Activated T-helper 2 cell treated with anti-CD3 and anti-CD28 coated beads, Interferon-gamma antibody, Interleukin-2, Interleukin-4, amounts not matched to agents 10 μg/mL and 5 μg/mL and 100 μg/mL, durations not matched to agents 14 hours and 24 hours and 36 hours (primary cell): ENCODE data around the gene GDPD4. TPM values are rescaled to one million over a fixed set of nuclear protein-coding genes. Genes with fewer than 3 reads are reported as not detected.

ENCODE experiments used
- DNase-seq: peaks from one replicate; pipeline ENCODE4 v3.0.0; 2021; ENCODE audit warnings: low spot score
- H3K27ac Mint-ChIP-seq: one replicate; pipeline ENCODE4 v1.8.0; 2021; ENCODE audit warnings: mixed read lengths
- H3K27me3 Mint-ChIP-seq: one replicate; pipeline ENCODE4 v1.8.0; 2021; ENCODE audit warnings: low read depth, mixed read lengths
- H3K36me3 Mint-ChIP-seq: one replicate; pipeline ENCODE4 v1.8.0; 2021; ENCODE audit warnings: low read depth, mixed read lengths
- H3K4me1 Mint-ChIP-seq: one replicate; pipeline ENCODE4 v1.8.0; 2021; ENCODE audit warnings: low read depth, mixed read lengths
- H3K4me3 Mint-ChIP-seq: one replicate; pipeline ENCODE4 v1.8.0; 2021; ENCODE audit warnings: low read depth, mild to moderate bottlenecking, moderate library complexity, mixed read lengths
- H3K9me3 Mint-ChIP-seq: one replicate; pipeline ENCODE4 v1.8.0; 2021; ENCODE audit warnings: mixed read lengths
- intact Hi-C: fragments of 100-400 bp; cut with micrococcal nuclease; formaldehyde crosslinking; loops from one replicate; pipeline ENCODE4 v1.15.1; 2023
- total RNA-seq: library from RNA; stranded (reverse); gene quantifications from 2 replicates; pipeline ENCODE4 v1.2.3, GENCODE V29; 2022

GDPD4 gene
- total RNA-seq, 1 donor from 2014 or later: not detected

GRCh38 chr11:77215106-77215505 is 86.4 kb downstream of the GDPD4 start:
- DNase-seq: no peak
- Mint-ChIP-seq H3K4me1 (no peaks in the 10 kb centered on the region), H3K36me3 (no peaks in the 10 kb centered on the region), H3K4me3 (no peak overlapping the region), H3K27me3 (peaks cover 11% of the 10 kb centered on the region), H3K9me3 (no peaks in the 10 kb centered on the region), H3K27ac (no peak overlapping the region)
- intact Hi-C loops: no loop called here

- peaks cover 5% of the 10 kb centered on the region for H3K27me3 Mint-ChIP-seq
- H3K9me3 Mint-ChIP-seq: no peaks in the 10 kb centered on the region
- no peaks in the 10 kb centered on the region for H3K4me1 Mint-ChIP-seq
- intact Hi-C loops: no loop called here
- no peak overlapping the region for H3K4me3 Mint-ChIP-seq
- H3K36me3 Mint-ChIP-seq: no peaks in the 10 kb centered on the region
- H3K27ac Mint-ChIP-seq: no peak overlapping the region
- DNase-seq: no peak
Observed at GRCh38 chr11:77214557-77214956, 86.9 kb downstream of the GDPD4 start.

- no peak for DNase-seq
- Mint-ChIP-seq H3K4me1 (no peaks in the 10 kb centered on the region), H3K27ac (no peak overlapping the region), H3K4me3 (no peak overlapping the region), H3K36me3 (no peaks in the 10 kb centered on the region), H3K27me3 (peaks cover 5% of the 10 kb centered on the region), H3K9me3 (no peaks in the 10 kb centered on the region)
- intact Hi-C loops: no loop called here
Observed at GRCh38 chr11:77213589-77214428, 87.7 kb downstream of the GDPD4 start.

GRCh38 chr11:77213029-77213579 is 88.4 kb downstream of the GDPD4 start:
- peaks cover 5% of the 10 kb centered on the region for H3K27me3 Mint-ChIP-seq
- intact Hi-C loops: no loop called here
- H3K4me3 Mint-ChIP-seq: no peak overlapping the region
- H3K9me3 Mint-ChIP-seq: no peaks in the 10 kb centered on the region
- no peak for DNase-seq
- H3K27ac Mint-ChIP-seq: no peak overlapping the region
- H3K4me1 Mint-ChIP-seq: no peaks in the 10 kb centered on the region
- no peaks in the 10 kb centered on the region for H3K36me3 Mint-ChIP-seq

GRCh38 chr11:77212314-77213007 is 89.0 kb downstream of the GDPD4 start:
- Mint-ChIP-seq H3K4me1 (no peaks in the 10 kb centered on the region), H3K27me3 (peaks cover 5% of the 10 kb centered on the region), H3K36me3 (no peaks in the 10 kb centered on the region), H3K4me3 (no peak overlapping the region), H3K27ac (no peak overlapping the region), H3K9me3 (no peaks in the 10 kb centered on the region)
- intact Hi-C loops: no loop called here
- no peak for DNase-seq

- intact Hi-C loops: no loop called here
- DNase-seq: no peak
- no peaks in the 10 kb centered on the region for H3K9me3 Mint-ChIP-seq
- H3K4me3 Mint-ChIP-seq: no peak overlapping the region
- no peaks in the 10 kb centered on the region for H3K4me1 Mint-ChIP-seq
- no peaks in the 10 kb centered on the region for H3K36me3 Mint-ChIP-seq
- H3K27me3 Mint-ChIP-seq: peaks cover 2% of the 10 kb centered on the region
- H3K27ac Mint-ChIP-seq: no peak overlapping the region
Observed at GRCh38 chr11:77211594-77212251, 89.8 kb downstream of the GDPD4 start.

GRCh38 chr11:77211040-77211451 is 90.4 kb downstream of the GDPD4 start:
- H3K4me3 Mint-ChIP-seq: no peak overlapping the region

GRCh38 chr11:77209663-77210062 is 91.8 kb downstream of the GDPD4 start:
- H3K9me3 Mint-ChIP-seq: no peaks in the 10 kb centered on the region

More at GRCh38 chr11:77211040-77211451, 90.4 kb downstream of the GDPD4 start:
- DNase-seq: no peak
- Mint-ChIP-seq H3K27ac (no peak overlapping the region), H3K27me3 (no peaks in the 10 kb centered on the region), H3K36me3 (no peaks in the 10 kb centered on the region), H3K4me1 (no peaks in the 10 kb centered on the region), H3K9me3 (no peaks in the 10 kb centered on the region)
- intact Hi-C loops: no loop called here

GRCh38 chr11:77208535-77208934 is 93.0 kb downstream of the GDPD4 start:
- H3K9me3 Mint-ChIP-seq: no peaks in the 10 kb centered on the region
- no peaks in the 10 kb centered on the region for H3K27me3 Mint-ChIP-seq
- no peak overlapping the region for H3K4me3 Mint-ChIP-seq
- no peak for DNase-seq
- H3K4me1 Mint-ChIP-seq: no peaks in the 10 kb centered on the region
- H3K27ac Mint-ChIP-seq: no peak overlapping the region
- H3K36me3 Mint-ChIP-seq: no peaks in the 10 kb centered on the region
- intact Hi-C loops: no loop called here

More at GRCh38 chr11:77209663-77210062, 91.8 kb downstream of the GDPD4 start:
- H3K27me3 Mint-ChIP-seq: no peaks in the 10 kb centered on the region
- DNase-seq: no peak
- H3K4me1 Mint-ChIP-seq: no peaks in the 10 kb centered on the region
- H3K27ac Mint-ChIP-seq: no peak overlapping the region
- H3K36me3 Mint-ChIP-seq: no peaks in the 10 kb centered on the region
- H3K4me3 Mint-ChIP-seq: no peak overlapping the region
- intact Hi-C loops: no loop called here

GRCh38 chr11:77207618-77208313 is 93.7 kb downstream of the GDPD4 start:
- H3K4me1 Mint-ChIP-seq: no peaks in the 10 kb centered on the region
- no peak for DNase-seq
- H3K9me3 Mint-ChIP-seq: no peaks in the 10 kb centered on the region
- intact Hi-C loops: no loop called here
- no peaks in the 10 kb centered on the region for H3K27me3 Mint-ChIP-seq
- no peak overlapping the region for H3K4me3 Mint-ChIP-seq
- H3K36me3 Mint-ChIP-seq: no peaks in the 10 kb centered on the region
- H3K27ac Mint-ChIP-seq: no peak overlapping the region

GRCh38 chr11:77207019-77207485 is 94.4 kb downstream of the GDPD4 start:
- DNase-seq: no peak
- Mint-ChIP-seq H3K9me3 (no peaks in the 10 kb centered on the region), H3K27ac (no peak overlapping the region), H3K4me1 (no peaks in the 10 kb centered on the region), H3K4me3 (no peak overlapping the region), H3K36me3 (no peaks in the 10 kb centered on the region), H3K27me3 (no peaks in the 10 kb centered on the region)
- intact Hi-C loops: no loop called here

GRCh38 chr11:77206264-77207018 is 95.0 kb downstream of the GDPD4 start:
- no peaks in the 10 kb centered on the region for H3K36me3 Mint-ChIP-seq
- H3K9me3 Mint-ChIP-seq: no peaks in the 10 kb centered on the region
- no peak overlapping the region for H3K4me3 Mint-ChIP-seq
- DNase-seq: no peak
- intact Hi-C loops: no loop called here
- H3K27ac Mint-ChIP-seq: no peak overlapping the region
- no peaks in the 10 kb centered on the region for H3K27me3 Mint-ChIP-seq
- no peaks in the 10 kb centered on the region for H3K4me1 Mint-ChIP-seq
